Frontal cortex (tissue), 4 donors: ENCODE measurements around the gene OSBPL10. TPM values are rescaled to one million over a fixed set of nuclear protein-coding genes. Genes with fewer than 3 reads are reported as not detected.

Experiments
- DNase-seq, 2 donors: peaks; one replicate each; pipeline ENCODE4 v3.0.0; 2012; ENCODE audit warnings: low spot score in 2 of 2
- FAIRE-seq: peaks from 2 replicates; lab custom pipeline; 2012; peaks lifted over from hg19 to GRCh38; lab: Jason Lieb, UNC
- total RNA-seq: library from RNA; depleted of rRNA; stranded (reverse); fragments of >200 nt; gene quantifications from one replicate; pipeline ENCODE4 v1.2.3, GENCODE V29; 2014
- donor health status: control.
- donor health status: control.
- donor health status: control.

The OSBPL10 gene
- total RNA-seq, 1 donor from 2014 or later: 9.0 TPM

- no peak for DNase-seq
- FAIRE-seq: no peak
These were observed 318.9 kb downstream of the OSBPL10 start for GRCh38 chr3:31661993-31662670.

- FAIRE-seq (no peak), DNase-seq (no peak)
These were observed 319.8 kb downstream of the OSBPL10 start for GRCh38 chr3:31661286-31661685.

GRCh38 chr3:31659246-31659645 is 321.8 kb downstream of the OSBPL10 start:
- DNase-seq: no peak
- FAIRE-seq: no peak

GRCh38 chr3:31654998-31655397 is 326.1 kb downstream of the OSBPL10 start:
- no peak for DNase-seq

GRCh38 chr3:31653464-31653863 is 327.6 kb downstream of the OSBPL10 start:
- FAIRE-seq (no peak), DNase-seq (no peak)

More at GRCh38 chr3:31654998-31655397, 326.1 kb downstream of the OSBPL10 start:
- no peak for FAIRE-seq

- DNase-seq: no peak
- FAIRE-seq: no peak
These were observed 328.8 kb downstream of the OSBPL10 start for GRCh38 chr3:31652296-31652695.

- FAIRE-seq: no peak
- no peak for DNase-seq
These were observed 332.6 kb downstream of the OSBPL10 start for GRCh38 chr3:31648286-31648968.

- DNase-seq (no peak), FAIRE-seq (no peak)
These were observed 335.8 kb downstream of the OSBPL10 start for GRCh38 chr3:31645256-31645655.

- DNase-seq: no peak
- no peak for FAIRE-seq
These were observed 341.2 kb downstream of the OSBPL10 start for GRCh38 chr3:31639828-31640227.

- DNase-seq (no peak), FAIRE-seq (no peak)
These were observed 344.2 kb downstream of the OSBPL10 start for GRCh38 chr3:31636694-31637442.

- FAIRE-seq (no peak), DNase-seq (no peak)
These were observed 345.0 kb downstream of the OSBPL10 start for GRCh38 chr3:31636049-31636448.

GRCh38 chr3:31635545-31635944 is 345.5 kb downstream of the OSBPL10 start:
- DNase-seq (no peak), FAIRE-seq (no peak)

GRCh38 chr3:31634476-31634875 is 346.6 kb downstream of the OSBPL10 start:
- FAIRE-seq: no peak
- no peak for DNase-seq

- no peak for FAIRE-seq
- no peak for DNase-seq
These were observed 352.0 kb downstream of the OSBPL10 start for GRCh38 chr3:31629054-31629453.

- FAIRE-seq: no peak
- DNase-seq: no peak
These were observed 355.7 kb downstream of the OSBPL10 start for GRCh38 chr3:31625358-31625757.

- FAIRE-seq (no peak), DNase-seq (no peak)
These were observed 356.9 kb downstream of the OSBPL10 start for GRCh38 chr3:31624083-31624709.

- FAIRE-seq (no peak), DNase-seq (no peak)
These were observed 358.3 kb downstream of the OSBPL10 start for GRCh38 chr3:31622636-31623288.

- DNase-seq (no peak), FAIRE-seq (no peak)
These were observed 359.7 kb downstream of the OSBPL10 start for GRCh38 chr3:31621314-31621713.

GRCh38 chr3:31620656-31621055 is 360.4 kb downstream of the OSBPL10 start:
- FAIRE-seq: no peak
- no peak for DNase-seq

GRCh38 chr3:31616711-31617110 is 364.4 kb downstream of the OSBPL10 start:
- DNase-seq (no peak), FAIRE-seq (no peak)
